ENCODE results near the gene COPS2. TPM values are rescaled to one million over a fixed set of nuclear protein-coding genes. Genes with fewer than 3 reads are reported as not detected.

The COPS2 gene
- total RNA-seq, 2 donors from 2014 or later = 47.7 to 69.6 TPM

DNA sequence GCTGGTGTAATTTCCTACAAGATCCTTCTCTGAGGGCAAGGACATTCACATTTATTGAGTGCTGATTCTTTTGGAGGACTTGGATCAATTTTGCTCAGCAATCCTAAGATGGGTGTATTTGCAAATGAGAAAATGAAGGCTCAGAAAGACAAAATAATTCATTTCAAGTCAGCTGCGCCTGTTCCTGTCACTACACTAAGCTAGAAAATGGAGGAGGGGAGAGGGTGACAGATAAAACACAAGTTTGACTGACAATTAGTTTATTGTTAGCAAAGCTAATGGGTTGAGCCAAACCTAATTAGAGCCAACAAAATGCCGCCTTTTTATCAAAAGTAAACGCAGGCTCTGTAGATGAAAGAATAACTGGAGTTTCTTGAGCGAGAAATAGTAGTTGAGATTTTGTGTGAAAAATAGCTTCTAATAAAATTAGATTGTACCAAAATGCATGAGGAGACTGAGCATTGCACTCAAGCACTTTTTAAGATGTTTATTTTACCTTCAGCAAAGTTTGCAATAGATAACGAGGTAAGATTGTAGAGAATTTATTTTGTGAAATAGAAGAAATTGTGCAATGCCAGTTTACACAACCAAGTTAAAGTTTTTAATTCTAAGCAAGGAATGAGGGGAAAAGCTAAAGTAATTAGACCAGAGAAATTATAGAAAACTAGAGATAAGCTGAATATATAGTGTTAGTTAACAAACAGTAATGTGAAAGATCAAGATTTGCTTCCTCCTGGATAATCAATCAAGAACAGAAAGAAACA, 69.5 kb downstream of the COPS2 start:
- DNase-seq = no peak
- no peaks in the 10 kb centered on the region for H3K9me3 ChIP-seq
- H3K27ac ChIP-seq = no peak overlapping the region
- no peak overlapping the region for H3K9ac ChIP-seq (ENCODE audit: low read depth in 2 of 2, low read length in 2 of 2)
- no peaks in the 10 kb centered on the region for H3K4me1 ChIP-seq
- no peak for TF ChIP-seq CTCF (IDR thresholded peaks at IDR 0.05)
- H3K27me3 ChIP-seq = no peaks in the 10 kb centered on the region
- no peak overlapping the region for H3K4me3 ChIP-seq
- no peaks in the 10 kb centered on the region for H3K36me3 ChIP-seq
- intact Hi-C loops (cut with DNase I) = no loop called here

- H3K4me1 ChIP-seq = no peaks in the 10 kb centered on the region
- TF ChIP-seq CTCF (IDR thresholded peaks at IDR 0.05) = no peak
Observed at GRCh38 chr15:49084285-49084570, 71.2 kb downstream of the COPS2 start.

GRCh38 chr15:49083401-49084284, 71.8 kb downstream of the COPS2 start:
- H3K27ac ChIP-seq = no peak overlapping the region

More at GRCh38 chr15:49084285-49084570, 71.2 kb downstream of the COPS2 start:
- H3K27ac ChIP-seq = no peak overlapping the region
- intact Hi-C loops (cut with DNase I) = no loop called here
- H3K36me3 ChIP-seq = no peaks in the 10 kb centered on the region
- H3K4me3 ChIP-seq = no peak overlapping the region
- DNase-seq = no peak
- H3K27me3 ChIP-seq = no peaks in the 10 kb centered on the region
- H3K9me3 ChIP-seq = no peaks in the 10 kb centered on the region
- H3K9ac ChIP-seq (ENCODE audit: low read depth in 2 of 2, low read length in 2 of 2) = no peak overlapping the region

GRCh38 chr15:49082960-49083359, 72.4 kb downstream of the COPS2 start:
- Histone ChIP-seq H3K4me3 (no peak overlapping the region), H3K36me3 (no peaks in the 10 kb centered on the region), H3K9me3 (no peaks in the 10 kb centered on the region), H3K9ac (ENCODE audit: low read depth in 2 of 2, low read length in 2 of 2) (no peak overlapping the region), H3K27me3 (no peaks in the 10 kb centered on the region), H3K27ac (no peak overlapping the region), H3K4me1 (no peaks in the 10 kb centered on the region)
- intact Hi-C loops (cut with DNase I) = no loop called here
- no peak for TF ChIP-seq CTCF (IDR thresholded peaks at IDR 0.05)
- no peak for DNase-seq

More at GRCh38 chr15:49083401-49084284, 71.8 kb downstream of the COPS2 start:
- TF ChIP-seq CTCF (IDR thresholded peaks at IDR 0.05) = no peak
- no peaks in the 10 kb centered on the region for H3K4me1 ChIP-seq
- H3K36me3 ChIP-seq = no peaks in the 10 kb centered on the region
- H3K27me3 ChIP-seq = no peaks in the 10 kb centered on the region
- intact Hi-C loops (cut with DNase I) = no loop called here
- H3K9ac ChIP-seq (ENCODE audit: low read depth in 2 of 2, low read length in 2 of 2) = no peak overlapping the region
- no peak for DNase-seq
- no peaks in the 10 kb centered on the region for H3K9me3 ChIP-seq
- no peak overlapping the region for H3K4me3 ChIP-seq

DNA sequence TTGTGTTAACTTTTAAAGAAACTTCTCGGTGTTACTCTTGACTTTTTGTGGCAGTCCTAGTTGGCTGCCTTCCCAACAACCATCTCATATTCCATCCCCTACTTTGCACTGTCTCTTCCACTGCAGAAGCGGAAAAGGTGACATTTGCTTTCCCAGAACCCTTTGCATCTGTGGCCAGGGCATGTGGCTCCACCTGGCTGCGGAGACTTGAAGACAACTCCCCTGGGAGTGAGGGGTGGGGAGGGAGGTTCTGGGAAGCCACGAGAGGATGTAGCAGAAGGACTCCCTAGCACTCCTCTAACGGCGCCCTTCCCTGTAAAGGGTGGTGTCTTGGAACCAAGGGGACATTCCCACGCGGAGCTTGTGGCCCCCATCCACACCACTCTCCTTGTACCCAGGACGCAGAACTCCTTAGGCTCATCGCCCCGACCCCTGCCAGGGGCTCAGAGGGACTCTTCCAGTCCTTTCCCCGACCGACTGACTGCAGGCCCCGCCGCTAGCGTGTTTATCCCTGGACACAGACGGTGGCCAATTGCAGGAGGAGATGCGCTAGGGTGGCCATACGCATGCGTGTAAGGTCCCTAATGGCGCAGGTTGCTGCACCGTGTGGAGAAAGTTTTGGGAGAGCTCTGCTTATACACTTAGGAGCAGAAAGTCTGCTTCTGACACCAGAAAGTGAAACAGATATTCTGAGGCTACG, 75.9 kb downstream of the COPS2 start:
- no peaks in the 10 kb centered on the region for H3K9me3 ChIP-seq
- no peak for DNase-seq
- H3K4me1 ChIP-seq = no peaks in the 10 kb centered on the region
- TF ChIP-seq CTCF (IDR thresholded peaks at IDR 0.05) = no peak
- H3K27me3 ChIP-seq = no peaks in the 10 kb centered on the region
- no peak overlapping the region for H3K27ac ChIP-seq
- intact Hi-C loops (cut with DNase I) = no loop called here
- H3K4me3 ChIP-seq = no peak overlapping the region
- H3K9ac ChIP-seq (ENCODE audit: low read depth in 2 of 2, low read length in 2 of 2) = no peak overlapping the region
- no peaks in the 10 kb centered on the region for H3K36me3 ChIP-seq
